GM19324 (cell line): ENCODE measurements around the gene MKLN1.
"Not testable (repeated sequence)": the region's sequence is repeated elsewhere in the genome, so short reads cannot be mapped to it uniquely, and the experiment has no call there.

Experiments
- ATAC-seq: cut with Tn5 transposase; IDR thresholded peaks from one replicate; pipeline ENCODE4 v1.9.1; 2021; ENCODE audit warnings: mild to moderate bottlenecking, moderate library complexity; ENCODE audit not compliant: unreplicated experiment, low FRiP score

The MKLN1 gene

DNA sequence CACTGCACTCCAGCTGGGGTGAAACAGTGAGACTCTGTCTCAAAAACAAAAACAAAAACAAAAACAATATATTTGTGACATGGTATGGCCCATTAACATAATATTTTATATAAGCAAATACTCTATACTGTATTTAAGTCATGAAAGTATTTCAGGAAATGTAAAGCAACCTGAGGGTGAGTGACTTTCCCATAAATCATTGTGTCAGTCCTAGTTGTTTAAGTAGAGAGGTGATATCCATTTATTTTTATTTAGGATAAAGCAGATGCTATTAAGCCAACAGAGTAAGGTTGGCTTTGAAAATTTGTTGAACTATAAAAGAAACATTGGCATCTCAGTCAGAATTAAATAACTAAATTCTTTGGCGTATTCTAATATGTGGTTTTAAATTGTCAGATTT, 60.5 kb downstream of the MKLN1 start:
- no peak for ATAC-seq

- ATAC-seq, result no peak
Measured at GRCh38 chr7:131390275-131390674, 62.6 kb downstream of the MKLN1 start.

DNA sequence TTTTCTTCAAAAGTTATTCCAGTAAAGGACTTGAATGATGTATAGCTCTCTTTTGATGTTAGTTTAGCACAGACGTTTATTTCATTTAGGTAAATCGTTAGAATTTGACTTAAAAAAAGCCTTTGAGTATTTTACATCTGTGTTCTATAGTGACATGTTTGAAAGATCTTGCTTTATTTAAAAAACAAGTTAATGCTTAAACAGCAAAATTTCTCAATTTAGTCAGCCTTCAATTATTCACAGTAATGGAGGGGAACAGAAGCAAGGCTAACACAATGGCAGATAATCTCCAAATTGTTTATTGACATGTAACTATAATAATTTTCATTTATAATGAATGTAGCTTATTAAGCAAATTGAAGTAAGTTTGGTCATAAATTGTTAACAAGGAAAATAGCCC, 63.5 kb downstream of the MKLN1 start:
- no peak for ATAC-seq

DNA sequence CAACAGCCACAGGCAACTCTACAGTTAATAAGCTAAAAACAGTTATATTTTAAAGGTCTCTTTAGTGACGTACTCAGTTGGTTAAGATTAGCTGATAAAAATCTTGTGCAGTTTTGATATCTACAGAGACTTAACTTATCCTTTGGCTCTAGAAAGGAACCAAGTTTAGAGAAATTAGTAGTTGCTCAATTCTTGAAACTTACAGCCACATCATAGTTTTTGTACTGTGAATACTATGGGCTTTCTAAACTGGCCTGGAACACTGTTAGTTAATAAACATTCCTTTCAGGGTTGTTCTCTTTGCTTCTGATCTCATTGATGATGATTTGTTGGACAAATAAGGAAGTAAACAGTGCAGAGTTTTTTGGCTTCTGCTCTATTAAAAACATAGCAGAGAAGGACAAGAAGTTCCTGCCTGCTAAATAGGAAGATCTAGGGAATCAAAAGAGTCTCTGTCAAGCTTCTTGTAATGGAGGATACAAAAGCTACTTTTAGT, 73.1 kb downstream of the MKLN1 start:
- ATAC-seq, result no peak

- no peak for ATAC-seq
Measured at GRCh38 chr7:131401194-131401593, 73.5 kb downstream of the MKLN1 start.

GRCh38 chr7:131403322-131403721, 75.6 kb downstream of the MKLN1 start:
- ATAC-seq, result no peak

- no peak for ATAC-seq
Measured at GRCh38 chr7:131404226-131404911, 76.7 kb downstream of the MKLN1 start.

- ATAC-seq, result no peak
Measured at GRCh38 chr7:131409129-131409766, 81.6 kb downstream of the MKLN1 start.

GRCh38 chr7:131412031-131412430, 84.4 kb downstream of the MKLN1 start:
- no peak for ATAC-seq

DNA sequence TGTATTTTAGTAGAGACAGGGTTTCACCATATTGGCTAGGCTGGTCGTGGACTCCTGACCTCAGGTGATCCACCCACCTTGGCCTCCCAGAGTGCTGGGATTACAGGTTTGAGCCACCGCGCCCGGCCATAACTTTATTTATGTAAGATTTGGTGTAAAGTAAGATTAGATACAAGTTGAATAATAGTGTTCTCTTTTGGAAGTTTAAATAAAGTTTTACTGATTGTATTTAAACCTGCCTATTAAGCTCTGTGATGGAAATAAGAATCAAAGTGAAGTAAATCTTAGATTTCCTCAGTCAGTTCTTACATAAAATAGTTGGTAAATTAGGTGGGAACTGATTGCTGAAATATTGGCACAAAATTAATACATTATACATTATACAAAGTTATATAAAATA, 86.0 kb downstream of the MKLN1 start:
- no peak for ATAC-seq

DNA sequence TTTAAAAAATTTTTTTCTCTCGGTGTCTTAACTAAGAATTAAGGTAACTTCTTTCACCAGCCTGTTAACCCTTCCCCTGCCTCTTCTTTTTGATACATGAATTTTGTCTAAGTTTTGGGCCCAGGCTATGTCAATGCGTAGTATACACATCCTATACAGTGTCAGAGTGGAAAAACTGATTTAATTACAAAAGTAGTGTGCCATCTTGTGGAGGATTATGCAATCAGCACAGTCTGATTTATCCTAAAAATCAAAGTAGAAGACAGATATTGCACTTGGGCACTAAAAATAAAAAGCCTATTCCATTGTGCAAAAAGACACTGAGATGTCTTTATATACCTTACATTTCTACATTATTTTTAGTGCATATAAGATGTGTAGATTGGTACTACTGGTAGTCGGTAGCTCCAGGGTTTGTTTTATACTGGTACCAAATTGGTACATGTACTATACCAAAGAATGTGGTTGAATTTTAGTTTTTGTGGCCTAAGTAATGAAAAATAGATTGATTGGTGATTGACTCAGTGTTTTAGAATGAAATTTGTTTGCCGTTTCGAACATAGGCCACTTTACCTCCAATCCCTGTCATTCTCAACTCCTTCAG, 96.6 kb downstream of the MKLN1 start:
- ATAC-seq, result no peak

- no peak for ATAC-seq
Measured at GRCh38 chr7:131425992-131426391, 98.3 kb downstream of the MKLN1 start.

DNA sequence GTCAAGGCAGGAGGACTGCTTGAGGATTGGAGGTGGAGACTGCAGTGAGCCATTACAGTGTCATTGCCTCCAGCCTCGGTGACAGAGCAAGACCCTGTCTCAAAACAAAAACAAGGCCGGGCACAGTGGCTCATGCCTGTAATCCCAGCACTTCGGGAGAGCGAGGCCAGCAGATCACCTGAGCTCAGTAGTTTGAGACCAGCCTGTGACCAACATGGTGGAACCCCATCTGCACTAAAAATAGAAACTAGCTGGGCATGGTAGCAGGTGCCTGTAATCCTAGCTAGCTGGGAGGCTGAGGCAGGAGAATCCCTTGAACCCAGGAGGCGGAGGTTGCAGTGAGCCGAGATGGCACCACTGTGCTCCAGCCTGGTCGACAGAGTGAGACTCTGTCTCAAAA, 103.2 kb downstream of the MKLN1 start:
- ATAC-seq, result not testable (repeated sequence)

- ATAC-seq, result no peak
Measured at GRCh38 chr7:131431289-131431688, 103.6 kb downstream of the MKLN1 start.

DNA sequence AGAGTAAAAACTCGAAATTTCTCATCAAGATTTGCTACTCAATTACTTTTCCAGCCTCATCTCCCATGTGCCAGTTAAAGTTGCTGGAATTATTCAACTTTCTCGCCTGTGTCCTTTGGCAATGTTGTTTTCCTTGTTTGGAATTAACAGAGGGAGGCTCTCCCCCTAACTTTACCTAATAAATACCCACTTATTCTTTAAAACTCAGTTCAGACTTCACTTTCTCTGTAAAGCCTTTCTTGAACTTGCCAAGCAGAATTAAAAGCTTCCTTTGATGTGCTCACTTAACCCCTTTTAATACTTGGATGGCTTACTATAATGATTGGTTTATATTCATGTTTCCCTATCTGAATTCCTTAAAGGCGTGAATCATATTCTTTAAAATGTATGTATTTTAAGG, 104.1 kb downstream of the MKLN1 start:
- ATAC-seq, result no peak

DNA sequence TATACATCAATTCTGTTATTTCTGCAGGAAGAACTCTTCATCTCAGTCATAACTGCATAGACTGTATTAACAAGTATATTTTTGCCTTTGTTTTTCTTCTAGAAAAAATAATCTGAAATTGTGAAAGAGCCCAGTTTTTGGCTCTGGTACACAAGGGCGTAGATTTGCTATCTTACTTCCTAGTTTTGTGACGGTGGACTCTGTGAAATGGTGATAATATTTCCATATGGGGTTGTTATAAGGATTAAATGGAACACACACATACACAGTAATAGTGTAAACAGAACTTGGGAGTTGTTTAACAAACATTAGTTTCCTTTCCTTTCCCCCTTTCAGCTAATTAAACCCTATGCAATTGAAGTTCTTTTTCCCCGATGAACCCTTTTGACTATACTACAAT, 108.7 kb downstream of the MKLN1 start:
- ATAC-seq, result no peak

GRCh38 chr7:131438969-131439368, 111.3 kb downstream of the MKLN1 start:
- no peak for ATAC-seq

GRCh38 chr7:131443496-131443895, 115.8 kb downstream of the MKLN1 start:
- no peak for ATAC-seq

DNA sequence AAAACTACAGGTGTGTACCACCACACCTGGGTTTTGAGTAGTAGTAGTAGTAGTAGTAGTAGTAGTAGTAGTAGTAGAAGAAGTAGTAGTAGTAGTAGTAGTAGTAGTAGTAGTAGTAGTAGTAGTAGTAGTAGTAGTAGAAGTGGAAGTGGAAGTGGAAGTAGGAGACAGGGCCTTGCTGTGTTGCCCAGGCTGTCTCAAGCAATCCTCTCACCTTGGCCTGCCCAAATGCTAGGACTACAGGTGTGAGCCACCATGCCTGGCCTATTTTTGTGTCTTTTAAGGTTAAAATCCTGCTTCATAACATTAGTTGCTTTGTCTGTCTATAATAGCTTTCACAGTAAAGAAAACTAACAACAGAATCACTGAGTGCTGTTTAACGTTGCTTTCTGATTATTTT, 117.0 kb downstream of the MKLN1 start:
- ATAC-seq, result no peak

GRCh38 chr7:131449373-131449902, 121.8 kb downstream of the MKLN1 start:
- no peak for ATAC-seq

- no peak for ATAC-seq
Measured at GRCh38 chr7:131454498-131454897, 126.8 kb downstream of the MKLN1 start.

DNA sequence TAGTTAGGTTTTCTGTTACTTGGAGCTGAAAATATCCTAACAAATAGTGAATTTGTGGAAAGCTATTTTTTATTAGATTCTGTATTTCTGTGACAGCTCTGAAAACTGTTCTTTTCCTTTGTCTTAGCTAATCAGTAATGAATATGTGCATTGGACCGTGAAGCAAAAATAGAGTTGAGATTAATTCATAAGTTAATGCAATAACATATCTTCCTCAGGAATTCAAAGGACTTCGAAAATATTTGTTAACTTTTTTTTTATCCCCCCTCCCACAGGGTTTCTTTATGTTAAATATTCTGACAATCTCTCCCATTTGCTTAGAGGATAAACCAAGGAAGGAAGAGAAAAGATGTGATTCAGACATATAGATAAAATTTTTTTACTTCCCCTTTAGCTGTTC, 127.3 kb downstream of the MKLN1 start:
- no peak for ATAC-seq
